ENCODE results near the gene MLX. TPM values are rescaled to one million over a fixed set of nuclear protein-coding genes. Genes with fewer than 3 reads are reported as not detected.
"Not testable (repeated sequence)": the region's sequence is repeated elsewhere in the genome, so short reads cannot be mapped to it uniquely, and the experiment has no call there.

The MLX gene
- total RNA-seq, 4 donors from 2014 or later: 24.9 to 34.5 (median 29.3) TPM

DNA sequence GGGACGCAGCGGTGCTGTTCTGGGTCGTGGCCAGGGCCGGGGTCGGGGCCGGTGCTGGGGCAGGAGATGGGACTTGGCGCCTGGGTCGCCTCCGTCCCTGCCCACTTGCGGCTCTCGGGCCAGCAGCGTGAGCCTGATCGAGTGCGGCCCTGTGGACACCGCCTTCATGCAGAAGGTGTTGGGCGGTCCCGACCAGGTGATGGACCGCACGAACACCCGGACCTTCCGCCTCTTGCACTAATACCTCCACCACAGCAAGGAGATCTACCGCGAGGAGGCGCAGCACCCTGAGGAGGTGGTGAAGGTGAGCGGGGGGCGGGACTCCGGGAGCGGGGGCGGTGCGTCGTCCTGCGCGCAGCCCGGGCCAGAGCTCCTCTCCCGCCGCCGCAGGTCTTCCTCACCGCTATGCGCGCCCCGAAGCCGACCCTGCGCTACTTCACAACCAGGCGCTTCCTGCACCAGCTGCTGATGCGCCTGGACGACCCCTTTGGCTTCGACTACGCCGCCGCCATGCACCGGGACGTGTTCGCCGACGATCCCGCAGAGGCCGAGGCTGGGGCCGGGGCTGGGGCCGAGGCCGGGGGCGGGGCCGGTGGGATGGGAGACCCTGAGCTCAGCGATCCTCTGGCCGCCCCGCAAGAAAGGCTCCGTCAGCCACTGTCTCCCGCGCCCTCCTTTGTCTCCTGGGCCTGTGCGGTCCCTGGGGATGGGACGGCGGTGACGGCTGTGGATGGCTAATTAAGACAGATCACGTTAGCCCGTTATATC is 18.6 kb upstream of the MLX start:
- intact Hi-C loops (cut with DNase I): no loop called here
- Histone ChIP-seq H3K27me3 (peaks cover 0 to 8% (median 2%) of the 10 kb centered on the region in 4 donors), H3K9me3 (no peaks in the 10 kb centered on the region), H3K4me3 (peak overlapping the region; percentile 38 to 51 (median 42)), H3K27ac (replicated peaks in 1 of 4) (no peak overlapping the region), H3K4me1 (peaks cover 16 to 27% (median 23%) of the 10 kb centered on the region in 4 donors), H3K36me3 (peaks cover 0 to 31% (median 22%) of the 10 kb centered on the region in 4 donors)
- TF ChIP-seq POLR2AphosphoS5 (IDR thresholded peaks at IDR 0.05) (peak; percentile 9 to 14), EP300 (IDR thresholded peaks at IDR 0.05) (no peak), POLR2A (IDR thresholded peaks at IDR 0.05; ENCODE audit: low read depth) (no peak)
- TF ChIP-seq, protein P1, sequence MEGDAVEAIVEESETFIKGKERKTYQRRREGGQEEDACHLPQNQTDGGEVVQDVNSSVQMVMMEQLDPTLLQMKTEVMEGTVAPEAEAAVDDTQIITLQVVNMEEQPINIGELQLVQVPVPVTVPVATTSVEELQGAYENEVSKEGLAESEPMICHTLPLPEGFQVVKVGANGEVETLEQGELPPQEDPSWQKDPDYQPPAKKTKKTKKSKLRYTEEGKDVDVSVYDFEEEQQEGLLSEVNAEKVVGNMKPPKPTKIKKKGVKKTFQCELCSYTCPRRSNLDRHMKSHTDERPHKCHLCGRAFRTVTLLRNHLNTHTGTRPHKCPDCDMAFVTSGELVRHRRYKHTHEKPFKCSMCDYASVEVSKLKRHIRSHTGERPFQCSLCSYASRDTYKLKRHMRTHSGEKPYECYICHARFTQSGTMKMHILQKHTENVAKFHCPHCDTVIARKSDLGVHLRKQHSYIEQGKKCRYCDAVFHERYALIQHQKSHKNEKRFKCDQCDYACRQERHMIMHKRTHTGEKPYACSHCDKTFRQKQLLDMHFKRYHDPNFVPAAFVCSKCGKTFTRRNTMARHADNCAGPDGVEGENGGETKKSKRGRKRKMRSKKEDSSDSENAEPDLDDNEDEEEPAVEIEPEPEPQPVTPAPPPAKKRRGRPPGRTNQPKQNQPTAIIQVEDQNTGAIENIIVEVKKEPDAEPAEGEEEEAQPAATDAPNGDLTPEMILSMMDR (IDR thresholded peaks at IDR 0.05): peak in 2 of 3 experiments; percentile 16 to 38
- no peak for DNase-seq (ENCODE audit: extremely low spot score)
- 36% methylated on average over 52 of the region's 74 CpGs for WGBS

DNA sequence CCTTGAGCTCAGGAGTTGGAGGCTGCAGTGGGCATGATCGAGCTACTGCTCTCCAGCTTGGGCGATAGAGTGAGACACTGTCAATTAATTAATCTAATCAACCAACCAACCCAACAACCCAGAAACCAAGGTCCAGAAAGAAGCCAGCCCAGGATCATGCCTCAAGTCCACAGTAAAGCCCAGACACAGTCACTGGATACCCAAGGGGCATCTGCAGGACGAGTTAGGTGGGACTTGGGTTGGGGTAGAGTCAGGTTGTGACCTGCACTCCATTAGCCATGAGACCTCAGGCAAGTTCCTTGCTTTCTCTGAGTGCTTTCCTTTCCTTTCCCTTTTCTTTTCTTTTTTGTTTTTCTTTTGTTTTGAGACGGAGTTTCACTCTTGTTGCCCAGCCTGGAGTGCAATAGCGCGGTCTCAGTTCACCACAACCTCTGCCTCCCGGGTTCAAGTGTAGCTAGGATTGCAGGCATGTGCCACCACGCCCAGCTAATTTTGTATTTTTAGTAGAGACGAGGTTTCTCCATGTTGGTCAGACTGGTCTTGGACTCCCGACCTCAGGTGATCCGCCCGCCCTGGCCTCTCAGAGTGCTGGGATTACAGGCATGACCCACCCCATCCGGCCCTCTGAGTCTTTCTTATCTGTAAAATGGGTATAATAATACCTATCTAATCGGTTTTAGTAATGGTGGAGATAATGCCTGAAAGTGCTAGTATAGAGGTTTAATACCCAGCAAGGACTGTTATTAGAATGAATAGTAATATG is 17.7 kb upstream of the MLX start:
- 84% methylated on average over 14 of the region's 14 CpGs for WGBS
- no peak overlapping the region for H3K4me3 ChIP-seq
- no peak for DNase-seq (ENCODE audit: extremely low spot score)
- no peaks in the 10 kb centered on the region for H3K9me3 ChIP-seq
- H3K27me3 ChIP-seq: peaks cover 0 to 8% (median 2%) of the 10 kb centered on the region in 4 donors
- H3K36me3 ChIP-seq: peaks cover 0 to 23% (median 14%) of the 10 kb centered on the region in 4 donors
- peaks cover 24 to 37% (median 32%) of the 10 kb centered on the region in 4 donors for H3K4me1 ChIP-seq
- H3K27ac ChIP-seq (replicated peaks in 1 of 4): no peak overlapping the region
- intact Hi-C loops (cut with DNase I): no loop called here
- no peak for TF ChIP-seq EP300 (IDR thresholded peaks at IDR 0.05)
- no peak for TF ChIP-seq POLR2A (IDR thresholded peaks at IDR 0.05; ENCODE audit: low read depth)

DNA sequence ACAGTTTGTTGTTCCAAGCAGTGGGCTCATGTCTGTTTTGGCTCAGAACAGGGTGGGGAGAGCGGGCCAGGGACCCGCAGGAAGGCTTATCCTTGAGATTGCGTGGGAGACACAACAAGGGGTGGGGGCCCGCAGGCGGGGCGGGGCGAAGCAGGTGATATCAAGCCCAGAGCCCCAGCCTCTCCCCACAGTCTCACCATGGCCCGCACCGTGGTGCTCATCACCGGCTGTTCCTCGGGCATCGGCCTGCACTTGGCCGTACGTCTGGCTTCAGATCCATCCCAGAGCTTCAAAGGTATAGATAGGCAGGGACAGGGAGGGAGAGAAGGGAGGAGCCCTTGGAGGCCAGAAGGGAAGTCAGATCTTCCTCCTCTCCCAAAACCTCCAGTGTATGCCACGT is 14.2 kb upstream of the MLX start, which contains the start of gene HSD17B1:
TSS of gene HSD17B1 (plus strand) at position 188 of the 400 bp plus-strand sequence. CDS start at position 199, 11 bp downstream.
- H3K27ac ChIP-seq (replicated peaks in 1 of 4): peak within 1 kb of the TSS in 3 of 4 donors; percentile 83 to 91 (median 90)

DNA sequence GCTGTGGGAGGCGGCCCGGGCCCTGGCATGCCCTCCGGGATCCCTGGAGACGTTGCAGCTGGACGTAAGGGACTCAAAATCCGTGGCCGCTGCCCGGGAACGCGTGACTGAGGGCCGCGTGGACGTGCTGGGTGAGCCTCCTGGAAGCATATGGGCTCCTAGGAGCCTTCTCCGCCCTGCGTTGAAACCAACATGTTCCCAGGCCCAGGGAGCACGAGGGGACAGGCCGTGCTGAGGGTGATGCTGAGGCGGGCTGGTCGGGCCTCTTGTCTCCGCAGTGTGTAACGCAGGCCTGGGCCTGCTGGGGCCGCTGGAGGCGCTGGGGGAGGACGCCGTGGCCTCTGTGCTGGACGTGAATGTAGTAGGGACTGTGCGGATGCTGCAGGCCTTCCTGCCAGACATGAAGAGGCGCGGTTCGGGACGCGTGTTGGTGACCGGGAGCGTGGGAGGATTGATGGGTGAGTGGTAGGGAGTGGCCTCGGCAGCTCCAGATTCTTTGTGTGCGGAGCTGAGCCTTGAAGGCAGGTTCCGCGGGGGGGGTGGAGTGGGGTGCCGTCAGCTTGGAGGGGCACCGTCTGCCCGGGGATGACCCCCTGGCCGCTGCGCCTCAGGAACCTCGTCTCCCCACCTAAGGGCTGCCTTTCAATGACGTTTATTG is 13.6 kb upstream of the MLX start:
- DNase-seq (ENCODE audit: extremely low spot score): no peak
- Histone ChIP-seq H3K9me3 (no peaks in the 10 kb centered on the region), H3K27me3 (peaks cover 0 to 8% (median under 1%) of the 10 kb centered on the region in 4 donors), H3K4me3 (peak overlapping the region; percentile 77 to 90 (median 88)), H3K27ac (replicated peaks in 1 of 4) (peak overlapping the region in 2 of 4 donors; percentile 83 to 90), H3K36me3 (peaks cover 0 to 15% (median 7%) of the 10 kb centered on the region in 4 donors), H3K4me1 (peaks cover 22 to 51% (median 39%) of the 10 kb centered on the region in 4 donors)
- TF ChIP-seq POLR2AphosphoS5 (IDR thresholded peaks at IDR 0.05): no peak
- TF ChIP-seq, protein P1 (IDR thresholded peaks at IDR 0.05): no peak
- TF ChIP-seq POLR2A (IDR thresholded peaks at IDR 0.05; ENCODE audit: low read depth): no peak
- no peak for TF ChIP-seq EP300 (IDR thresholded peaks at IDR 0.05)
- WGBS: 67% methylated on average over 23 of the region's 45 CpGs
- intact Hi-C loops (cut with DNase I): no loop called here

More for the DNA sequence above, 14.2 kb upstream of the MLX start, which contains the start of gene HSD17B1:
- H3K9me3 ChIP-seq; DNase-seq (ENCODE audit: extremely low spot score); H3K27me3 ChIP-seq; intact Hi-C loops (cut with DNase I): not testable (repeated sequence)
- Histone ChIP-seq H3K4me3 (peak within 1 kb of the TSS; percentile 77 to 90 (median 88)), H3K36me3 (peaks cover 0 to 15% (median 9%) of the 10 kb centered on the region in 4 donors), H3K4me1 (peaks cover 27 to 56% (median 44%) of the 10 kb centered on the region in 4 donors)
- 85% methylated on average over 4 of the region's 15 CpGs for WGBS

DNA sequence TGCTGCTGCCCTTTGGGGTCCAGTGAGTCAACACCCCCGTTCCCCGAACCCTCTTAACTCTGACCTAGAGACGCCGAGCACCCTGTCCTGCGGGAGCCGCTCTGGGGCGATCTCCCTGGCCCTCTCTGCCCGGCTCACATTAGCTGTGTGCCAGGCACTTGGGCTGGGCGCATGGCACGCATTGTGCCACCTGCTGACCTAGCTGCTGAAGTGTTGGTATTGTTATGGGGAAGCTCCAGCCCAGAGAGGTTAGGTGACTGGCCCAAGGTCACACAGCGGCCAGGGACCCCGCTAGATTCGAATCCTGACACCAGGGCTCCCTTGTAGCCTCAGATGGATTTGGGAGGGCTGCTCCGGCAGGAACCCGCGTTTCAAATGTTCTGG is 13.0 kb upstream of the MLX start:
- peaks cover 0 to 15% (median 7%) of the 10 kb centered on the region in 4 donors for H3K36me3 ChIP-seq
- DNase-seq (ENCODE audit: extremely low spot score): no peak
- intact Hi-C loops (cut with DNase I): no loop called here
- H3K4me1 ChIP-seq: peaks cover 17 to 45% (median 33%) of the 10 kb centered on the region in 4 donors
- no peaks in the 10 kb centered on the region for H3K9me3 ChIP-seq
- H3K27ac ChIP-seq (replicated peaks in 1 of 4): peak overlapping the region; percentile 83 to 91 (median 88)
- peak overlapping the region; percentile 77 to 90 (median 88) for H3K4me3 ChIP-seq
- TF ChIP-seq POLR2A (IDR thresholded peaks at IDR 0.05; ENCODE audit: low read depth) (no peak), POLR2AphosphoS5 (IDR thresholded peaks at IDR 0.05) (no peak), EP300 (IDR thresholded peaks at IDR 0.05) (no peak)
- TF ChIP-seq, protein P1 (IDR thresholded peaks at IDR 0.05): no peak
- H3K27me3 ChIP-seq: peaks cover 0 to 2% (median 0%) of the 10 kb centered on the region in 4 donors
- 31% methylated on average over 5 of the region's 16 CpGs for WGBS
